Progenitor cell of endocrine pancreas (in vitro differentiated cells): ENCODE data around the gene CD1B. TPM values are rescaled to one million over a fixed set of nuclear protein-coding genes. Genes with fewer than 3 reads are reported as not detected.

Source experiments
- DNase-seq: peaks from one replicate; pipeline ENCODE4 v3.0.0; 2021; ENCODE audit warnings: low spot score; ENCODE audit not compliant: unreplicated experiment
- H3K27ac Mint-ChIP-seq: 2 replicates; pipeline ENCODE4 v1.8.0; 2021; ENCODE audit warnings: mild to moderate bottlenecking, moderate library complexity, mixed read lengths
- H3K27me3 Mint-ChIP-seq: 2 replicates; pipeline ENCODE4 v1.8.0; 2021; ENCODE audit warnings: mixed read lengths
- H3K36me3 Mint-ChIP-seq: 2 replicates; pipeline ENCODE4 v1.8.0; 2022; ENCODE audit warnings: mixed read lengths; ENCODE audit not compliant: insufficient read depth
- H3K4me1 Mint-ChIP-seq: 2 replicates; pipeline ENCODE4 v1.8.0; 2021; ENCODE audit warnings: low read depth, mixed read lengths
- H3K4me3 Mint-ChIP-seq: 2 replicates; pipeline ENCODE4 v1.8.0; 2021; ENCODE audit warnings: low read depth, mild to moderate bottlenecking, moderate library complexity, mixed read lengths
- H3K9me3 Mint-ChIP-seq: 2 replicates; pipeline ENCODE4 v1.8.0; 2021; ENCODE audit warnings: low read depth, mixed read lengths
- total RNA-seq: library from RNA; stranded (reverse); gene quantifications from 2 replicates; pipeline ENCODE4 v1.2.1, GENCODE V29; 2021
- TF ChIP-seq, protein P1 (sequence below): fragments of 200-600 bp; sonication (generic); IDR thresholded peaks from one replicate; pipeline ENCODE4 v1.5.0; 2021; ENCODE audit warnings: antibody characterized with exemption, mild to moderate bottlenecking; ENCODE audit not compliant: unreplicated experiment

CD1B gene
- total RNA-seq, 1 donor from 2014 or later, result not detected

DNA sequence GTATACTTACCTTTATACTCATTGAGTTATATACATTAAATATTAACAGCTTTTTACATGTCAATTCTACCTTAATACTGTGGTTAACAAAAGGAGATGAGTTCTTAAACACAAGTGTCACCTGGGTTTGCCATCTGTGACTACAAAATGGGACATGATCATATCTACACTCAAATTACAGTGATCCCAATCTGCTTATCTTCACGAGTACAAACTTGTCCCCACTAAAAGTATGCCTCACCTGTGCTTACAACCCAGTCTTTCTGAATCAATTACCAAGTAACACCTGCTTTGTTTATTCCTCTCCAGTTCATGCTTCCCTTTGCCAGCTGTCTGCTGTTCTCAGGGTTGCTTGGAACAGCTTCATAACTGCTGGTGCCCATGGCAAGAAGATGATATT is 31.2 kb upstream of the CD1B start:
- no peak for DNase-seq
- Mint-ChIP-seq H3K27me3 (no peaks in the 10 kb centered on the region), H3K4me3 (no peak overlapping the region), H3K4me1 (no peaks in the 10 kb centered on the region), H3K36me3 (no peaks in the 10 kb centered on the region), H3K27ac (no peak overlapping the region), H3K9me3 (no peaks in the 10 kb centered on the region)
- TF ChIP-seq, protein P1, sequence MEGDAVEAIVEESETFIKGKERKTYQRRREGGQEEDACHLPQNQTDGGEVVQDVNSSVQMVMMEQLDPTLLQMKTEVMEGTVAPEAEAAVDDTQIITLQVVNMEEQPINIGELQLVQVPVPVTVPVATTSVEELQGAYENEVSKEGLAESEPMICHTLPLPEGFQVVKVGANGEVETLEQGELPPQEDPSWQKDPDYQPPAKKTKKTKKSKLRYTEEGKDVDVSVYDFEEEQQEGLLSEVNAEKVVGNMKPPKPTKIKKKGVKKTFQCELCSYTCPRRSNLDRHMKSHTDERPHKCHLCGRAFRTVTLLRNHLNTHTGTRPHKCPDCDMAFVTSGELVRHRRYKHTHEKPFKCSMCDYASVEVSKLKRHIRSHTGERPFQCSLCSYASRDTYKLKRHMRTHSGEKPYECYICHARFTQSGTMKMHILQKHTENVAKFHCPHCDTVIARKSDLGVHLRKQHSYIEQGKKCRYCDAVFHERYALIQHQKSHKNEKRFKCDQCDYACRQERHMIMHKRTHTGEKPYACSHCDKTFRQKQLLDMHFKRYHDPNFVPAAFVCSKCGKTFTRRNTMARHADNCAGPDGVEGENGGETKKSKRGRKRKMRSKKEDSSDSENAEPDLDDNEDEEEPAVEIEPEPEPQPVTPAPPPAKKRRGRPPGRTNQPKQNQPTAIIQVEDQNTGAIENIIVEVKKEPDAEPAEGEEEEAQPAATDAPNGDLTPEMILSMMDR, result no peak

DNA sequence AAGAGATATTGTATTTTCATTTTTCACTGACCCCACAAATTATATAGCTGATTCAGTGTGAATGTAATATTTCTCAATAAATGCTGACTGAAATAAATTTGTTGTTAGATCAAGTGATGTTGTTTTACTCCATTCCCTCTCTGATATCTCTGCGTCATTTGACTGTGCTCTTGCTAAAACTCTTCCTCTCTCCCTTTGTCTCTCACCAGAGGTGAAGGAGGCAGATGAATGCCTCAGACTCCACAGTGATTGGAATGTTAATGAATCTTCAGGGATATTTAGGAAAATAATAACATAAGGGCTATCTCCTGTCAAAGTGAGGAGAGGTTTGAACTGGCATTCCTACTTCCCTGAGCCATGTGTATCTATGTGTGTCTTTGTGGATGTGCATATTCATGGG is 26.1 kb upstream of the CD1B start:
- Mint-ChIP-seq H3K36me3 (no peaks in the 10 kb centered on the region), H3K27ac (no peak overlapping the region), H3K4me1 (no peaks in the 10 kb centered on the region), H3K9me3 (no peaks in the 10 kb centered on the region), H3K4me3 (no peak overlapping the region), H3K27me3 (peaks cover 7% of the 10 kb centered on the region)
- DNase-seq, result no peak
- TF ChIP-seq, protein P1, result no peak

DNA sequence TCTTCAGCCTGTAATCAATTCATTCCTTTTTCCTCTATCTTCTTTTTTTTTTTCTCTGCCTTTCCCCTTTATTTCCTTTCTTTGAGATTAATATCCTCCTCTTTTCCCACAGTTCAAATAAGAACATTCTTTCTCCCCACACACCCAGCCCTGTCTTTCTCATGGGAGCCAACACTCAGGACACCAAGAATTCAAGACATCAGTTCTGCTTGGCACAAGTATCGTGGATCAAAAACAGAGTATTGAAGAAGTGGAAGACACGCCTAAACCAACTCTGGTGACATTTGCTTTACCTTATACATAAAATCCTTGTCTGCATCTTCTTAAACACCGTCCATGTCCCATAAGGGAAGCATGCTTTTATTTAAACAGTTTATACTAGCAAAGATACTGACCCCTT is 25.3 kb upstream of the CD1B start:
- TF ChIP-seq, protein P1, result no peak
- no peak for DNase-seq
- Mint-ChIP-seq H3K4me3 (no peak overlapping the region), H3K9me3 (no peaks in the 10 kb centered on the region), H3K27ac (no peak overlapping the region), H3K27me3 (peaks cover 7% of the 10 kb centered on the region), H3K4me1 (no peaks in the 10 kb centered on the region), H3K36me3 (no peaks in the 10 kb centered on the region)

DNA sequence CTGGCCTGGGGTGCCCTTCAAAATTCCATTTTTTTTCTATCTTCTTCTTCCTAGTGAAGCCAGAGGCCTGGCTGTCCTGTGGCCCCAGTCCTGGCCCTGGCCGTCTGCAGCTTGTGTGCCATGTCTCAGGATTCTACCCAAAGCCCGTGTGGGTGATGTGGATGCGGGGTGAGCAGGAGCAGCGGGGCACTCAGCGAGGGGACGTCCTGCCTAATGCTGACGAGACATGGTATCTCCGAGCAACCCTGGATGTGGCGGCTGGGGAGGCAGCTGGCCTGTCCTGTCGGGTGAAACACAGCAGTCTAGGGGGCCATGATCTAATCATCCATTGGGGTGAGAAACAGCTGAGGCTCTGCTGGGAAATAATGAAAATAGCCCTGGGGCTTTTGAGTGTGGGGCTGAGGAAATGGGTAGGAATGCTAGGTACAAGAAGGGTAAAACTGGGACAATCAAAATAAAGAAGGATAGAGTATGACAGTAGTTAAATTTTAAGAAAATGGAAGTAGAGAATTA is 24.5 kb upstream of the CD1B start:
- H3K9me3 Mint-ChIP-seq, result no peaks in the 10 kb centered on the region
- no peak overlapping the region for H3K4me3 Mint-ChIP-seq
- peaks cover 7% of the 10 kb centered on the region for H3K27me3 Mint-ChIP-seq
- no peaks in the 10 kb centered on the region for H3K4me1 Mint-ChIP-seq
- H3K27ac Mint-ChIP-seq, result no peak overlapping the region
- no peaks in the 10 kb centered on the region for H3K36me3 Mint-ChIP-seq
- TF ChIP-seq, protein P1, result no peak
- no peak for DNase-seq

DNA sequence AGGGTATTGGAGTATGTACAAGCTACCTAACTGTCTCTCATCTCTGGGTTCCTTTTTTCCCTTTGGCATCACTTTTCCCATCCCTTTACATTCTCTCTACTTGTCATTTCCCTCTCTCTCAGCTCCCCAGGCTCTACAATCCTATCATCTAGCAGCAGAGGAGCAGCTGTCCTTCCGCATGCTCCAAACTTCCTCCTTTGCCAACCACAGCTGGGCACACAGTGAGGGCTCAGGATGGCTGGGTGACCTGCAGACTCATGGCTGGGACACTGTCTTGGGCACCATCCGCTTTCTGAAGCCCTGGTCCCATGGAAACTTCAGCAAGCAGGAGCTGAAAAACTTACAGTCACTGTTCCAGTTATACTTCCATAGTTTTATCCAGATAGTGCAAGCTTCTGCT is 22.9 kb upstream of the CD1B start:
- no peaks in the 10 kb centered on the region for H3K36me3 Mint-ChIP-seq
- H3K4me3 Mint-ChIP-seq, result no peak overlapping the region
- H3K27me3 Mint-ChIP-seq, result peaks cover 7% of the 10 kb centered on the region
- H3K9me3 Mint-ChIP-seq, result no peaks in the 10 kb centered on the region
- DNase-seq, result no peak
- H3K4me1 Mint-ChIP-seq, result no peaks in the 10 kb centered on the region
- no peak overlapping the region for H3K27ac Mint-ChIP-seq
- TF ChIP-seq, protein P1, result no peak
